Measurements from ENCODE around the gene HMG20A.

DNA sequence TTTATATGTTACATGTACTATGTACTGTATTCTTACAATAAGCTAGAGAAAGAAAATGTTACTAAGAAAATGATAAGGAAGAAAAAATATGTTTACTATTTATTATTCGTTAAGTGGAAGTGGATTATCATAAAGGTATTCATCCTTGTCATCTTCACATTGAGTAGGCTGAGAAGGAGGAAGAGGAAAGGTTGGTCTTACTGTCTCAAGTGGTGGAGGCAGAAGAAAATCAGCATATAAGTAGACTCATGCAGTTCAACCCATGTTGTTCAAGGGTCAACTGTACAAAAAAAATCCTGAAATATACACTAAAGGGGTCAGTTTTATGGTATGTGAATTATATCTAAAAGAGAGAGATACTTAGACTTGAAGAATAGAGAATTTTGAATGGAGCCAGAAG is 5.7 kb downstream of the HMG20A start:
- TF ChIP-seq, protein P1, sequence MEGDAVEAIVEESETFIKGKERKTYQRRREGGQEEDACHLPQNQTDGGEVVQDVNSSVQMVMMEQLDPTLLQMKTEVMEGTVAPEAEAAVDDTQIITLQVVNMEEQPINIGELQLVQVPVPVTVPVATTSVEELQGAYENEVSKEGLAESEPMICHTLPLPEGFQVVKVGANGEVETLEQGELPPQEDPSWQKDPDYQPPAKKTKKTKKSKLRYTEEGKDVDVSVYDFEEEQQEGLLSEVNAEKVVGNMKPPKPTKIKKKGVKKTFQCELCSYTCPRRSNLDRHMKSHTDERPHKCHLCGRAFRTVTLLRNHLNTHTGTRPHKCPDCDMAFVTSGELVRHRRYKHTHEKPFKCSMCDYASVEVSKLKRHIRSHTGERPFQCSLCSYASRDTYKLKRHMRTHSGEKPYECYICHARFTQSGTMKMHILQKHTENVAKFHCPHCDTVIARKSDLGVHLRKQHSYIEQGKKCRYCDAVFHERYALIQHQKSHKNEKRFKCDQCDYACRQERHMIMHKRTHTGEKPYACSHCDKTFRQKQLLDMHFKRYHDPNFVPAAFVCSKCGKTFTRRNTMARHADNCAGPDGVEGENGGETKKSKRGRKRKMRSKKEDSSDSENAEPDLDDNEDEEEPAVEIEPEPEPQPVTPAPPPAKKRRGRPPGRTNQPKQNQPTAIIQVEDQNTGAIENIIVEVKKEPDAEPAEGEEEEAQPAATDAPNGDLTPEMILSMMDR (IDR thresholded peaks at IDR 0.05 in 8 of 11, conservative IDR thresholded peaks at IDR 0.05 in 3 of 11), result no peak
- TF ChIP-seq POLR2A (IDR thresholded peaks at IDR 0.05), result no peak
- TF ChIP-seq POLR2AphosphoS5 (IDR thresholded peaks at IDR 0.05), result no peak
